HL-60/S4 treated with phorbol 12-myristate 13-acetate at 8.2 ng/mL for 4 days and 3 days (cell line): ENCODE measurements around the gene HES4.
"Not testable (repeated sequence)": the region's sequence is repeated elsewhere in the genome, so short reads cannot be mapped to it uniquely, and the experiment has no call there.

Experiments
- in situ Hi-C: fragments of 300-500 bp; cut with MboI; formaldehyde crosslinking; loops from 2 replicates; pipeline ENCODE4 v1.15.0; 2022; ENCODE audit warnings: low sequenced_read_pairs

The HES4 gene

DNA sequence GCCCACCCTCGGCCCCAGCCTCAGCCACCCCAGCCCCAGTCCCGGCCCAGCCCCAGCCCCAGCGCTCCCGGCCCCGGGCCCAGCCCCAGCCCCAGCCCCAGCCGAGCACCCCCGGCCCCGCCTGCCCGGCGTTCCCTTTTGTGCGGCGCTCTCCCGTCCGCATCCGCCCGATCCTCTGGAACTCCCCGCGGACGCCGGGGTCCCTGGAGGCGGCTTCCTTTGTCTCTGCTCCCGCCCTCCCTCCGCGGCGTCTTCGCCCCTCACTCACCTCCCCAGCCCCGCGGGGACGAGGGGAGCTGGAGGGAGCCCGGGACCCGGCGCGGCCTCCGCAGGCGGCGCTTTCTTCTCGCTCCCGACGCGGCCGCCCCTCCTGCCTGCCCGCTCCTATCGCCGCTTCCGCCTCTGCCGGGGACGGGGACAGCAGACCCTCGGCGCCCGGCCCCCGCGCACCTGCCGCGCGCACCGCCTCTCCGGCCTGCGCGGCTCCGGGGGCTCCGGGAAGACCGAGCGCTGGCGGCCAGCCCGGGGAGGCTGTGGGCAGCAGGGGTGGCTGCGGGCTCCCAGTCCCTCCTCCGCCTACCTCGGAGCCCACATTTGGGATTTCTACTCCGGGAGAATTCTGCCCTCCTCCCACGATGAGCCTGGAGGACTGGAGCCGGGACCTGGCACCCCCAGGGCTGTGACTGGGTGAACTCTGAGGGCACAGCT is 34.0 kb upstream of the HES4 start:
- in situ Hi-C loops: no loop called here

DNA sequence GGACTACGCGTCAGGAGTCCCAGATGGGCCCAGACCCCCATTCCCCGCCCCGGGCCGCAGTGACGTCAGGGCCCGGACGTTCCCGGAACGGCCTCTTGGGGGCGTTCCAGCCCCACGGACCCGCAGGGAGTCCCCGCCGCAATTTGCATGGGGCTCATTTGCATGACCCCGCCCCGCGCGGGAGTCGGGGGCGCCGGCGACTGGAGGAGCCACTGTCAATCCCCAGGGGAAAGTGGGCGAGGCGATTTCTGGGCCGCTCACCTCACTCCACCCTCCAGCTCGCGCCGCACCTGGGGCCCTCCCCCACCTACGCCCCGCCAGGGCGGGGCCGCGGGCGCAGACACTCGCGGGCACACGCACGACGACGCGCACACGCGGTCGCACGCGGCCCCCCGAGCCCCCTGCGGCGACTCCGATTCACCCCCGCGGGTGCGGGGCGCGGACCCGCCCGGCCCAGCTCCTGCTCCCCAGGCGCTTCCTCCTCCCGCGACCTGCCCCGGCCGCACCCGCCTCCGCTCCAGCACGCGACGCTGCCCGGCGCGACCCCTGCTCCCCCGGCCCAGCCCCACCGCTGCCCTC is 33.2 kb upstream of the HES4 start:
- in situ Hi-C loops: no loop called here

DNA sequence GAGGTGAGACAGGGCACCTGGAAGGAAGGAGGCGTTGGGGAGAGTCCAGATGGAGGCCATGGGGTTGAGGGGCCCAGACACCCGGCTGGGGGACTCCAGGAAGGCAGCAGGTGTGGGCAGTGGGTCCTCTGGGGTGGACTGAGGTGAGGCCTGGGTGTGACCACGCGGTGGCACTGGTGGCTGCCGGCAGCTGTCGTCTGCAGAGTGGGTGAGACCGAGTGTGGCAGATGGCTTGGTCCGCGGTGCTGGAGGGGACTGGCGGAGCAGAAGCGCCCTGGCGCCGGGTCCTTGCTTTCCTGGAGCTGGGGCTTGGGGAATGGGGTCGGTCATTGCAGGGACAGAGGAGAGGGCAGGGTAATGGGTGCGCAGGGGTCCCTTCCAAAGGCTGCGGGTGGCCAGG is 32.5 kb upstream of the HES4 start:
- in situ Hi-C loops: no loop called here

DNA sequence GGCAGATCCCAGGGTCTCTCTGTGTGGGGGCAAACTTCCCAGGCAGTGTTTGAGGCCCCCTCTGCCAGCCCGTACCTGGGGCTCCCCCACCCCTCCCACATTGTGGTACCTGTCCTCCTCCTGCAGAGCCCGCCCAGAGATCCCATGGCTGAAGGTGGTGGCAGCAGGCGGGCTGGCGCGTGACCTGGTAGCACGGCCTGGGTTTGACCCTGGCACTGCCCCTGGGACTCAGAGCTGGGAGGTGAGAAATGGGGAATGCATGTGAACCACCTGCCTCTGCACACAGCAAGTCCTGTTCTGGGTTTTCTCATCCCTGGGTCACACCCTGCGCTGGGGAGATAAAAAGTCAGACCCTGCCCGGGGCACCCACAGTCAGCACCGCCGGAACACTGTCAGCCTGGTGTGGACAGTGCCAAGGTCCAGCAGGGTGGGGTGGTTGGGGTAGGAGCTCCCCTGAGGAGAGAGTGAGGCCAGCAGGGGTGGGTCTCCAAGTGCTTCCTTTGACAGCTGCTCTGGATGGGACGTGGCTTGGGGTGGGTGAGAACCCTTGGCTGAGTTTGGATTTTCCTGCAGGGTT is 31.9 kb upstream of the HES4 start:
- in situ Hi-C loops: no loop called here

DNA sequence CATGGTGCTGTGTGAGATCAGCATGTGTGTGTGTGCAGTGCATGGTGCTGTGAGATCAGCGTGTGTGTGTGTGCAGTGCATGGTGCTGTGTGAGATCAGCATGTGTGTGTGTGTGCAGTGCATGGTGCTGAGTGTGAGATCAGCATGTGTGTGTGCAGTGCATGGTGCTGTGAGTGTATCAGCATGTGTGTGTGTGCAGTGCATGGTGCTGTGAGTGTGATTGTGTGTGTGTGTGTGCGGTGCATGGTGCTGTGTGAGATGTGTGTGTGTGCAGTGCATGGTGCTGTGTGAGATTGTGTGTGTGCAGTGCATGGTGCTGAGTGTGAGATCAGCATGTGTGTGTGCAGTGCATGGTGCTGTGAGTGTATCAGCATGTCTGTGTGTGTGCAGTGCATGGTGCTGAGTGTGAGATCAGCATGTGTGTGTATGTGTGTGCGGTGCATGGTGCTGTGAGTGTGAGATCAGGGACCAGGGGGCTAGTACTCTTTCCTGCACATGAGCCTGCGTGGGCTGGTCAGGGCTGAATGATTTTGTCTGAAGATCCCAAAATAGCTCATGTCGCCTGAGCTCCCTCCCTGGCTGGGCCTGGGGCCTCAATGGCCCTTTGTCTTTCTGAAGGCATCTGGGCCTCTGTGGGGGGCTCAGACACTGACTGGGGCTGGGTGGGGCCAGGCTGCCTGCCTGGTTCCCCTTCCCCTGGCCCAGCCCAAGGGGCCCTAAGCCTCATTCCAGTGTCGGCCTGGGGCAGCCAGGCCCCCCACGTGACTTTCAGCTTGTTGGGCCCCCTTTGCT is 31.2 kb upstream of the HES4 start:
- in situ Hi-C loops: not testable (repeated sequence)

DNA sequence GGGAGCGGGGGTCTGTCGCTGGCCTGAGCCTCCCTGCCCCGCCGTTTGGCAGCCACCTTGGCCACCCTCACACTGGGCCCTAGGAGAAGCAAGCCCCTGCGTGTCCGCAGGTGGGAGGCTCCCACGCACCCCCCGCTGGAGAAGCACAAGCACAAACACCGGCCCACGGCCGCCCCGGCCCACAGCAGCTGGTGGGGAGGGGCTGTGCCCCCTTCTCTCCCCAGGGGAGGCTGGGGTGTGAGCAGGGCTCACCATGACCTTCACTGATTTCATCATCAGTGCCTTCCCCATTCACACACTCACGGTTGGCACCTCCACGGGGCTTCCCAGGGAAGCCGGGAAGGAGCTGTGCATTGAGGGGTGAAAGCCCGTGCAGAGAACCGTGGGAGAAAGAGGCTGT is 27.9 kb upstream of the HES4 start:
- in situ Hi-C loops: no loop called here

DNA sequence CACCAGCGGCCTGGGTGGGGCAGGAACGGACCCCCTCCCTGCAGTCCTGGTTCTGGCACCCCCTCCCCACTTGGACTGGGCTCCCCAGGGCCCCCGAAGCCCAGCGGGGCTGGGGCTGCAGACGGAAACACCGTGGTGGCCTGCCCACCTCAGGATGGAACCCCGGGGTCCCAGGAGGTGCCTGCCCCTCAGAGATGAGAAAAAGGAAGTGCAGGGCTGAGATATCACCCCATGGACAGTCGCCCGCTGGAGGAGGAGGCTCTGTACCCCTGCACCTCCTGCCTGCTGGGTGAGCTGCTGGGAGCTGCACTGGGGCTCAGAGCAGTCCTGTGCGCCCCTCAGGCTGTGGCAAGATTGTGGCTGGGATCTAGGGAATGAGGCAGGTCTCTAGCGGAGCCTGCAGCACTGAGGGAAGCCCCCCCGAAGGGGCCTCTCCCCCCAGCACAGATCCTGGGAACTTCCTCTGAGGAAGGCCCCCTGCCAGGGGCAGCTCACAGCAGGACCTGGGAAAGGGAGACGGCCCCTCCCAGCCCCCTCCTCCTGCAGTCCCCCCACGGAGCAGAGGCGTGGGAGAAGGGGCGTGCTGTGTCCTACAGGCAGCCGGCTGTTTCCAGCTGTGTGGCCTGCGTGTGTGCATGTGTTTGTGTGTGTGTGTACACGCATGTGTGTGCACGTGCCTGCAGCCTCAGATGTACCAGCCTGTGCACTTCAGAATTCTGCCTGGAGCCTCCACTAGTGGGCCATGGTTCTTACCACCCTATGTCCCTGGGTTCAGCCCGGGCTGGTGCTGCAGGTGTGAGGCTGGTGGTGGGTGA is 26.9 kb upstream of the HES4 start:
- in situ Hi-C loops: no loop called here

DNA sequence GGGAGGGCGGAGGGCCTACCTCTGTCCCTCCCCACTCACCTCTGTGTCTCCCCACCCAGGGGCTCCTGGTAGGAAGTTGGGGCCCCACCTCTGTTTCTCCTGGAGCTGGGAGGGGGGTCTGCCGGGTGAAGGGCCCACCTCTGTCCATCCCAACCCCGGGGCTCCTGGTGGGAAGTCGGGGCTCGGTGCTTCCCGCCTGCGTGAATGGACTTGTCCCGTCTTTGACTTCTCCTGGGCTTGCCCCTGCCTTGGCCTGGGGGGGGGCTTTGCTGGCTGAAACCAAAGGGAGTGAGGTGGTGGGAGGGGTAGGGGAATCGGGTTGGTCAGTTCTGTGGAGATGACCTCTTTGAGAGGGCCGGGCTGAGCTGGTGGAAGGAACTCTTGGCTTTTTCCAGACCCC is 25.8 kb upstream of the HES4 start:
- in situ Hi-C loops: no loop called here

DNA sequence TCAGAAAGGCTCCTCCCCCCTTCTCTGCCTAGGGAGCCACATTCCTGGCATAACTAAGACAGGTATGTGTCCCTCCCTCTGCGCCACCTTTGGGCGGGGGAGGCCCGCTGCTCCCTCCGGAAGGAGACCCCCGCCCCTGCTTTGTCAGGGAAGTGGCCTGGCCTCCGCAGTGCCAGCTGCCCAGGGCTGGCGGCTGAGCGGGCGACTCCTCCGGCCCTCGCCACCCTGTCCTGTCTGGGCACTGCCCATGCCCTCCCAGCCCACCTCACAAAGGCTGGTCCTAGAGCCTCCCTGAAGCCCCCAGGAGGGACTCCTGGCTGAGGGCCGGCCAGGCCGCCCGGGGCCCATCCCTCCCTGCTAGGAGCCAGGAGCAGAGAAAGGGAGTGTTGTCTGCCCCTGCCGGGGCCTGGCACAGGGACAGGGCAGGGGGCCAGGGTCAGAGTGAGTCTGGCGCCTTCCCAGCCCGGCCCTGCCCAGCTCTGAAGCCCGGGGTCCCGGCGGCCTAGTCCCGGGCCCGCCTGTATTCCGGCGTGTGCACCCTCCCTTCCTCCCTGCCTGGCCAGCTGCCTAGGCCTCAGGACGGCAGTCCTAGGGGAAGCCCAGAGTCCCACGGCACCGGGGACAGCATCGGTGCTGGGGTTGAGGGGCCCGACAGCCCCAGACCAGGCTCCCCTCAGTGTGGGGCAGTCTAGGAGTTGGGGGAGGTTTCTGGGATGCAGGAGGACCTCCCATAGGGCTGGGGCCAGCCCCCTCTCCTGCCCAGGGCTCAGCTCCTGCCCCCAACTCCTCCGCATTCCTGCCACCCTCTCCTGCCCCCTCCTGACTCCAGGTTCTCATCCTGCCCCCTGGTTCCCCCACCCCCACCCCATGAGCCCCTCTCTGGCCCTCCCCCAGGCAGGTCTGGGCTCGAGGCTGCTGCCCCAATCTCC is 25.1 kb upstream of the HES4 start:
- in situ Hi-C loops: no loop called here

DNA sequence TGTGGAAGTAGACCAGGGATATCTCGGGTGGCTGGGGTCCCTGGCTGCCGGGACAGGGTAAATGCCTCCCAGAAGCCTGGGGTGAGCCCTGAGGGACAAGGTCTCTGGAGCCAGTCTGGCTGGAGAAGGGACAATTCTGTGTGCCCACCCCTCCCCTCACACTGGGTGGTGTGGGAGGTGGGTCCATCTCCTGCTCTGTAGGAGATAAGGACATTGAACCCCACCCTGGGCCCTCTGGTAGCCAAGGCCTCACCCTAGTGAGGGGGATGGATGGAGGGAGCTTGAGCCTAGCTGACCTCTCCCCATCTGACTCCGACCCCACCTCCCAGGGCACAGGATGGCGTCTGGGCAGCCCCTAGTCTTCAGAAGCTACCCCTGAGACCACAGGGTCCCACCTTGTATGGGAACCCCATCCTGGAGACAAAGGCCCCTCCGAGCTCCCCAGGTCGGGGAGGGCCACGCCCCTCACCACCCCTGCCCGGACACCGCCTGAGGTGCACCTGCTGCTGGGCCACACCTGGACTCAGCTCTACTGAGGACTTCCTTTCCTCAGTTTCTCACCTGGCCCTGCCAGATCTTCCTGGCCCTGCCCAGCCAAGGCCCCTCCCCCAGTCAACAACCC is 24.4 kb upstream of the HES4 start:
- in situ Hi-C loops: no loop called here

DNA sequence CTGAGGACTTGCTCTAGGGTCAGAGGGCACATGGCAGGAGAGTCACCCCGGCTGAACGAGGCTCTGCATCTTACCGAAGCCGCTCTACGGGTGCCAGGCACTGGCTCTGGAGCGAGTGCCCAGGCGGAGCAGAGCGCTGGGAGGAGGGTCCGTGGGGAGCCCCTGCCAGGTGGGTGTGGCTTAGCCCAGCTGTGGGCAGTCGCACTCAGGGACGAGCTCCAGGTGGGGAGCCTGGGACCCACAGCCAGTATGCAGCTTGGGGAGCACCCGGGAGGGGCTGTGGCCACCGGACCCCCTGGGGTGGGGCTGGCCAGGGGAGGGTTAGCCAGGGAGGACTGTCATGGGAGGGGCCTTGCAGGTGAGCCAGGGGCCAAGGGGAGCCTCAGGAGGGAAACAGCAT is 23.8 kb upstream of the HES4 start:
- in situ Hi-C loops: no loop called here

DNA sequence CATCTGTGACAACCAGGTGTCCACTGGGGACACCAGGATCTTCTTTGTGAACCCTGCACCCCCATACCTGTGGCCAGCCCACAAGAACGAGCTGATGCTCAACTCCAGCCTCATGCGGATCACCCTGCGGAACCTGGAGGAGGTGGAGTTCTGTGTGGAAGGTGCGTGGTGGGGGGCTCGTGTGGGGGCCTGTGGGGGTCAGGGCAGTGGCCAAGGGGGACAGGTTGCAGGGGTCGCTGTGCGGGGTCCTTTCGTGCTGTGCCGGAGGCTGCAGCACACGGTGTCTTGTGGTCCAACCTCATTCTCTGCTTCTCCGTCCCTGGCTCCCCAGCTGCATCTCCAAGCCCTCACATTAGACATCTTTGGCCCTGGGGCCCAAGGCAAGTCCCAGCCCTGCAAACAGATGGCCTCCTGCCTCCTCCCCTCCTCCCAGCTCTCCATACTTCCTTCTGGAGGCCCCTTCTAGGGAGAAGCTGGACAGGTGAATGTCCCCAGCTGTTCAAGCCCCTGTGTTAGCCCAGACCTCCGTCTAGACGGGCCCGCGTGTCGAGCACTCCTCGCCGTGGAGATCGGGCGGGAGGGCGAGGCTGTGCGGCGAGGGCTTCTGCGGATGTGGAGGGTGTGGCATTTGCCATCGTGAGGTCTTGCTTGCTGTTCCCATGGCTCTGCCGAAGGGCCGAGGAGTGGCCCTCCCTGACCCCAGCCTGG is 22.6 kb upstream of the HES4 start:
- in situ Hi-C loops: no loop called here

DNA sequence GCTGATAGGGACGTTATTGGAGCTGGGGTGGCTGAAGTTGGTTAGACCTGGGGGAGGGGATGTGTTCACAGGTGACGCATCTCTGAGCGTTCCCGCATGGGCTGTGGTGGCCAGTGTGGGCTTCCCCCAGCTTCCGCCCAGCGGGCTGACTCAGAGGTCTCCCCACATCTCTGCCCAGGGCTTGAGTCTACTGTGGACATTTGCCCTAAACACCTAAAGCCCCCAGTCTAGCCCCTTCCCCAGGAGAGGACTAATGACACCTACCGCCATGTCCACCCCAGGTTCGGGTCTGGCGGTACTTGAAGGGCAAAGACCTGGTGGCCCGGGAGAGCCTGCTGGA is 22.0 kb upstream of the HES4 start:
- in situ Hi-C loops: no loop called here

DNA sequence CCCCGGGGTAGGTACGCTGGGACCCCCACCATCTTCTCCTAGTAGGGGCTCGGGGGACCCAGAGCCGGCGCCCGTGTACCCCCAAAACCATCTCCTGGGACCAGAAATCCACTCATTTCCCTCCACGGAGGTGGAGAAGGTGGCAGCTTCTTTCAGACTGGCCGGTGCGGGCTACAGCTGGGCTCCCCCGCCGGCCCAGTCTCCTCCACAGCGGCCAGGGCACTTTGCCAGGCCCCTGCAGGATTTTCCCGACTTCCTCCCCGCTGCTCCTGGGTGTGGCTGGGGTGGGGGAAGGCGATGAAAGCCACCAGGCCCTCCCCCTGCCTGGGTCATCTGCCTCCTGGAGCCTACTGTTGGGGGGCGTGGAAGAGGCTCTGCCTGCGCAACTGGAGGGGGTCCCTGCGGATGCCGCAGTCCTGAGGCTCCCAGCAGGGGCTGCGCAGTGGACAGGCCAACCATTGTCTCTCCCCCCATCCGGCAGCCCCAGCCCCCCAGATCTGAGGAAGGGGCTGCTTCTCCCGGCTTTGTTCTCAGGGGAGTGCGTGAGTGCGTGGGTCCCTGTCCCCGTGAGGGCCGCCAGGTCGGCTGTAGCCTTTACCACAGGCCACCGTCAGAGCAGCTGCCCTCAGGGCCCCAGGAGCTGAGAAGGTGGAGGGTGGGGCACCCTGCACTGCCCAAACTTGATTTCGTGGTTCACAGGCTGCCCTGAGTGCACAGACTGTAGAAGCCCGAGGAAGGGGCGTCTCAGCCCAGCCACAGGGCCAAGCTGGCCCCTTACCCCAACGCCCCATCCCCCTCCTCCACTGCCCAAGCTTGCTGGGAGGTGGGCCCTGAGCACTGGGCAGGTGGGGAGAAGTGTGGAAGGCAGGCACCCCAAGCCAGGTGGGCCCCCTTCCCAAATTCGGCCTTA is 21.4 kb upstream of the HES4 start:
- in situ Hi-C loops: no loop called here

DNA sequence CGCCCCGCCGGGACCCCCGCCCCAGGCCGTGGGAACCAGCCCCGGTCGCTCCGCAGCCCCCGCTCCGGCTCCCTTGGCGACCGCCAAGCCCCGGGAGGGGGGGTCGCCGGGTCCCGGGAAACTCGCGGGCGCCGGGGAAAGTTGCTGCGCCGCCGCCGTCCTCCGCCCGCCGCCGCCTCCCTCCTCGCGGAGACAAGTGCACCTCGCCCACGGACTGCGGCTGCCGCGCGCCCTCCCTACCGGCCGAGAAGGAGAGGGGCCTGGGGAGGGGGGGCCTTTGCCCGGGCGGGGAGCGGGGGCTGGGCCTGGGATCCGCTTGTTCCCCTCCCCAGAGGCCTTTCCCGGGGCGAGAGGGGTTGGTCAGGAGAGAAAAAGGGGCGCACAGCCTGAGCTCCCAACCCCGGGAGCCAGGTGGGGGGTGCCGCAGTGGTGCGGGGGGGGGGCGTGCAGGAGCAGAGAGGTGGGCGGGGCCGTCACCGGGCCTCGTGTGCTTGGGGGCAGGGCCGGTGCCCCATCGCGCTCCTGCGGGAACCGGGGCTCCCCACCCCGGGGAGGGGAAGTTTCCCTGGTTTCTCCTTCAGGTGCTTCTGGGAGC is 20.6 kb upstream of the HES4 start:
- in situ Hi-C loops: no loop called here

DNA sequence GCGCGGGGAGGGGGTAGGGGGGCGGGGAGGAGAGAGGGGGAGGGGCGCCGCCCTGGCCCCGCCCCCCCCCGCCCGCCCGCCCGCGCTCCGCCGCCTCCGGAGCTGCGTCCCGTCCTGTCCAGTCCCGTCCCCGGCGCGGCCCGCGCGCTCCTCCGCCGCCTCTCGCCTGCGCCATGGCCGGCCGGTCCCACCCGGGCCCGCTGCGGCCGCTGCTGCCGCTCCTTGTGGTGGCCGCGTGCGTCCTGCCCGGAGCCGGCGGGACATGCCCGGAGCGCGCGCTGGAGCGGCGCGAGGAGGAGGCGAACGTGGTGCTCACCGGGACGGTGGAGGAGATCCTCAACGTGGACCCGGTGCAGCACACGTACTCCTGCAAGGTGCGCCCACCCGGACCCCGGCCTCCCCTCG is 20.1 kb upstream of the HES4 start, which contains the start of gene AGRN:
TSS of gene AGRN (plus strand) at position 121 of the 405 bp plus-strand sequence. CDS start at position 174, 53 bp downstream.
- in situ Hi-C loops: no loop called here
